BE2C (cell line): ENCODE measurements around the gene CTDSPL.
A peak's percentile ranks its signal among the peaks of the same experiment; 100 is the strongest.

ENCODE experiments used
- DNase-seq: peaks from one replicate; pipeline ENCODE4 v3.0.0-alpha.2; 2020
- H3K27me3 ChIP-seq: fragments of 250-450 bp; sonication (Bioruptor Pico); 2 replicates; pipeline ENCODE4 v1.5.1; 2020; ENCODE audit warnings: mild to moderate bottlenecking
- H3K36me3 ChIP-seq: fragments of 250-450 bp; sonication (Bioruptor Pico); 2 replicates; pipeline ENCODE4 v1.5.1; 2020; ENCODE audit warnings: mild to moderate bottlenecking
- H3K4me1 ChIP-seq: fragments of 250-450 bp; sonication (Bioruptor Pico); 2 replicates; pipeline ENCODE4 v1.5.1; 2020
- H3K4me3 ChIP-seq: 2 replicates; pipeline ENCODE4 v1.5.1; 2011; ENCODE audit warnings: low read depth, low read length
- H3K9me3 ChIP-seq: fragments of 250-450 bp; sonication (Bioruptor Pico); 2 replicates; pipeline ENCODE4 v1.5.1; 2020
- CTCF ChIP-seq: IDR thresholded peaks from 2 replicates; pipeline ENCODE4 v1.5.1; 2012; ENCODE audit warnings: mild to moderate bottlenecking, low read depth, low read length

CTDSPL gene

GRCh38 chr3:37973246-37974054, 111.8 kb downstream of the CTDSPL start:
- Histone ChIP-seq H3K27me3 (no peaks in the 10 kb centered on the region), H3K4me1 (no peaks in the 10 kb centered on the region), H3K4me3 (no peak overlapping the region), H3K9me3 (no peaks in the 10 kb centered on the region), H3K36me3 (no peaks in the 10 kb centered on the region; the same call in 1 of the 2 replicates)
- no peak for DNase-seq
- no peak for TF ChIP-seq CTCF

- DNase-seq = peak; percentile 68
- peak; percentile 69 for TF ChIP-seq CTCF
- H3K9me3 ChIP-seq = no peaks in the 10 kb centered on the region
- no peaks in the 10 kb centered on the region for H3K27me3 ChIP-seq
- H3K4me3 ChIP-seq = no peak overlapping the region
- H3K36me3 ChIP-seq = no peaks in the 10 kb centered on the region; the same call in 1 of the 2 replicates
- H3K4me1 ChIP-seq = no peaks in the 10 kb centered on the region
These were observed 112.7 kb downstream of the CTDSPL start for GRCh38 chr3:37974121-37975083.

GRCh38 chr3:37979541-37980461, 118.1 kb downstream of the CTDSPL start:
- no peaks in the 10 kb centered on the region for H3K9me3 ChIP-seq
- no peak for DNase-seq
- H3K4me3 ChIP-seq = no peak overlapping the region
- H3K36me3 ChIP-seq = no peaks in the 10 kb centered on the region; the same call in 1 of the 2 replicates
- no peaks in the 10 kb centered on the region for H3K27me3 ChIP-seq
- no peaks in the 10 kb centered on the region for H3K4me1 ChIP-seq
- no peak for TF ChIP-seq CTCF

- no peaks in the 10 kb centered on the region; the same call in 1 of the 2 replicates for H3K36me3 ChIP-seq
- no peaks in the 10 kb centered on the region for H3K27me3 ChIP-seq
- no peaks in the 10 kb centered on the region for H3K4me1 ChIP-seq
- no peak for TF ChIP-seq CTCF
- no peak overlapping the region for H3K4me3 ChIP-seq
- DNase-seq = no peak
- no peaks in the 10 kb centered on the region for H3K9me3 ChIP-seq
These were observed 119.0 kb downstream of the CTDSPL start for GRCh38 chr3:37980462-37981347.

GRCh38 chr3:37981348-37981664, 119.6 kb downstream of the CTDSPL start:
- H3K9me3 ChIP-seq = no peaks in the 10 kb centered on the region
- DNase-seq = no peak
- H3K4me3 ChIP-seq = no peak overlapping the region
- TF ChIP-seq CTCF = no peak
- H3K36me3 ChIP-seq = no peaks in the 10 kb centered on the region
- no peaks in the 10 kb centered on the region for H3K27me3 ChIP-seq
- no peaks in the 10 kb centered on the region for H3K4me1 ChIP-seq
